ACC112 (cell line): ENCODE measurements around the gene GSTA2.
"Not testable (repeated sequence)": the region's sequence is repeated elsewhere in the genome, so short reads cannot be mapped to it uniquely, and the experiment has no call there.

Experiments used
- H2AFZ ChIP-seq: fragments of 200-600 bp; sonication (generic); one replicate; pipeline ENCODE4 v1.6.0; 2017; ENCODE audit warnings: antibody characterized with exemption, low read length; ENCODE audit not compliant: unreplicated experiment
- H3K27ac ChIP-seq: fragments of 200-600 bp; sonication (generic); 2 replicates; pipeline ENCODE4 v1.5.1; 2014; ENCODE audit warnings: low read depth, mild to moderate bottlenecking, antibody characterized with exemption, low read length, moderate library complexity
- H3K27me3 ChIP-seq: fragments of 200-600 bp; sonication (generic); 2 replicates; pipeline ENCODE4 v1.6.1; 2014; ENCODE audit warnings: mild to moderate bottlenecking, antibody characterized with exemption, low read length, moderate library complexity, mixed read lengths; ENCODE audit not compliant: insufficient read depth
- H3K36me3 ChIP-seq: fragments of 200-600 bp; sonication (generic); 2 replicates; pipeline ENCODE4 v1.6.1; 2016; ENCODE audit warnings: mild to moderate bottlenecking, antibody characterized with exemption, low read length, moderate library complexity, mixed read lengths; ENCODE audit not compliant: insufficient read depth
- H3K4me1 ChIP-seq: fragments of 200-600 bp; sonication (generic); one replicate; pipeline ENCODE4 v1.6.1; 2016; ENCODE audit warnings: low read length, mixed read lengths; ENCODE audit not compliant: insufficient read depth, unreplicated experiment, control insufficient read depth
- H3K4me3 ChIP-seq: fragments of 200-600 bp; sonication (generic); 2 replicates; pipeline ENCODE4 v1.5.1; 2014; ENCODE audit warnings: mild to moderate bottlenecking, low read depth, low read length
- H3K79me2 ChIP-seq: fragments of 200-600 bp; sonication (generic); one replicate; pipeline ENCODE4 v1.6.0; 2016; ENCODE audit warnings: low read length; ENCODE audit not compliant: control insufficient read depth, unreplicated experiment, insufficient read depth

Gene GSTA2

DNA sequence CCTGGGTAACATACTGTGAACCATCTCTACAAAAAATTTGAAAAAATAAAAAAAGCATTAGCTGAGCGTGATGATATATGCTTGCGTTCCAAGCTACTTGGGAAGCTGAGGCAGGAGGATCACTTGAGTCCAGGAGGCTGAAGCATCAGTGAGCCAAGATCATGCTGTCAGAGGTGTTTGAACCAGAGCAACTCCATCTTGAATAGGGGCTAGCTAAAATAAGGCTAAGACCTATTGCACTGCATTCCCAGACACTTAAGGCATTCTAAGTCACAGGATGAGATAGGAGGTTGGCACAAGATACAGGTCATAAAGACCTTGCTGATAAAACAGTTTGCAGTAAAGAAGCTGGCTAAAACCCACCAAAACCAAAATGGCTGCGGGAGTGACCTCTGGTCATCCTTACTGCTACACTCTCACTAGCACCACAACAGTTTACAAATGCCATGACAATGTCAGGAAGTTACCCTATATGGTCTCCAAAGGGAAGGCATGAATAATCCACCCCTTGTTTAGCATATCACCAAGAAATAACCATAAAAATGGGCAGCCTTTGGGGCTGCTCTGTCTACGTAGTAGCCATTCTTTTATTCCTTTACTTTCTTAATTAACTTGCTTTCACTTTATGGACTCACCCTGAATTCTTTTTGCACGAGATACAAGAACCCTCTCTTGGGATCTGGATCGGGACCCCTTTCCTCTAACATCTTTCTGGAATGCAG, 58.3 kb downstream of the GSTA2 start:
- not testable (repeated sequence) for H3K79me2 ChIP-seq, H2AFZ ChIP-seq

DNA sequence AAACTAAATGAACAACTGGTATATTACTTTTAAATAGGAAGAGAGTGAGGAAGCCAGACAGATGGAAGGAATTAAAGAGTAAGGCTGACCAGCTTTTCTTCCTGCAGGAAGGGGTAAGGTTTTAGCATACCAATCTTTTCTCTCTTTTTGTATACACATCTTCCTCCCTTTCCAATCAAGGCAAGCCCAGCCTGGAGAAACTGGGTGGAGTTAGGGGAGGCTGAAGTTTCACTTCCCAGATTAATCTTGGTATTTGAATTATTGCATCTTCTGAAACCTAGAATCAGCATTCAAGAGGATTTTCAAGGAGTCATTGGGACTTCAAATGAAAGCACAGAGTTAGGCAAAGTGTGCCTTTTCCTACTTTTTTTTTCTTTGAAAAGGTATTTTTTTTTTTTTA, 59.2 kb downstream of the GSTA2 start:
- H2AFZ ChIP-seq: no peak overlapping the region
- no peaks in the 10 kb centered on the region for H3K79me2 ChIP-seq
- no peaks in the 10 kb centered on the region for H3K36me3 ChIP-seq

More for the DNA sequence above, 58.3 kb downstream of the GSTA2 start:
- peaks cover 18% of the 10 kb centered on the region for H3K27me3 ChIP-seq
- not testable (repeated sequence) for H3K4me3 ChIP-seq, H3K27ac ChIP-seq, H3K4me1 ChIP-seq, H3K36me3 ChIP-seq

More for the DNA sequence above, 59.2 kb downstream of the GSTA2 start:
- no peaks in the 10 kb centered on the region for H3K4me1 ChIP-seq
- no peak overlapping the region for H3K4me3 ChIP-seq
- H3K27ac ChIP-seq: no peak overlapping the region
- peaks cover 18% of the 10 kb centered on the region for H3K27me3 ChIP-seq
